Measurements from ENCODE around the gene PPM1H. TPM values are rescaled to one million over a fixed set of nuclear protein-coding genes. Genes with fewer than 3 reads are reported as not detected.

PPM1H gene
- total RNA-seq, 1 donor from 2014 or later: 21.6 TPM

DNA sequence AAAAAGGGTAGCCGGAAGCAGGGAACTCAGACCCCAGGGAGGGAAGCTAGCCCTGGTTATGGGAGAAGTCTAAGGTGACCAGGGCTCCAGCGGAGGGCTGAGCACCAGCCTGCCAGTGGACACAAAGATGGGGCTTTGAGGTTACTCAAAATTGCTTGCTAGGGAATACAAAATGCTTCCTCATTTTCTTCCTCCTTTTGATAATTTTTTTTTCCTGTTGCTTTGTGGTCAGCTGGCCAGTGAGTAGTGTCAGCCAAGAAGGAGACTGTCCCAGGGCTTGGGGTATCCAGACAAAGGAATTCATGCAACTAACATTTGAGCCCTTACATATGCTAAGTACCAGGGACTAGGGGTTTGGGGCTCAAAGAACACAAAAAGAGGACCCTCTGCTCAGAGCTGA lies 206.2 kb downstream of the PPM1H start:
- no peak for TF ChIP-seq CTCF (IDR thresholded peaks at IDR 0.05; ENCODE audit: insufficient read depth, low read length, poor library complexity, severe bottlenecking)
- Histone ChIP-seq H3K4me3 (ENCODE audit: low read depth, low read length) (no peak overlapping the region), H3K27me3 (ENCODE audit: control insufficient read depth, insufficient read depth, low read length) (no peaks in the 10 kb centered on the region), H3K36me3 (ENCODE audit: control insufficient read depth, insufficient read depth, low read length) (no peaks in the 10 kb centered on the region)
- no peak for DNase-seq (ENCODE audit: low read depth)

- TF ChIP-seq CTCF (IDR thresholded peaks at IDR 0.05; ENCODE audit: insufficient read depth, low read length, poor library complexity, severe bottlenecking): no peak
- no peak for DNase-seq (ENCODE audit: low read depth)
- Histone ChIP-seq H3K27me3 (ENCODE audit: control insufficient read depth, insufficient read depth, low read length) (no peaks in the 10 kb centered on the region), H3K36me3 (ENCODE audit: control insufficient read depth, insufficient read depth, low read length) (no peaks in the 10 kb centered on the region), H3K4me3 (ENCODE audit: low read depth, low read length) (no peak overlapping the region)
These were observed 208.4 kb downstream of the PPM1H start for GRCh38 chr12:62726471-62726980.

GRCh38 chr12:62725781-62726180 lies 209.2 kb downstream of the PPM1H start:
- DNase-seq (ENCODE audit: low read depth): no peak
- no peaks in the 10 kb centered on the region for H3K27me3 ChIP-seq (ENCODE audit: control insufficient read depth, insufficient read depth, low read length)
- TF ChIP-seq CTCF (IDR thresholded peaks at IDR 0.05; ENCODE audit: insufficient read depth, low read length, poor library complexity, severe bottlenecking): no peak
- H3K4me3 ChIP-seq (ENCODE audit: low read depth, low read length): no peak overlapping the region
- H3K36me3 ChIP-seq (ENCODE audit: control insufficient read depth, insufficient read depth, low read length): no peaks in the 10 kb centered on the region

DNA sequence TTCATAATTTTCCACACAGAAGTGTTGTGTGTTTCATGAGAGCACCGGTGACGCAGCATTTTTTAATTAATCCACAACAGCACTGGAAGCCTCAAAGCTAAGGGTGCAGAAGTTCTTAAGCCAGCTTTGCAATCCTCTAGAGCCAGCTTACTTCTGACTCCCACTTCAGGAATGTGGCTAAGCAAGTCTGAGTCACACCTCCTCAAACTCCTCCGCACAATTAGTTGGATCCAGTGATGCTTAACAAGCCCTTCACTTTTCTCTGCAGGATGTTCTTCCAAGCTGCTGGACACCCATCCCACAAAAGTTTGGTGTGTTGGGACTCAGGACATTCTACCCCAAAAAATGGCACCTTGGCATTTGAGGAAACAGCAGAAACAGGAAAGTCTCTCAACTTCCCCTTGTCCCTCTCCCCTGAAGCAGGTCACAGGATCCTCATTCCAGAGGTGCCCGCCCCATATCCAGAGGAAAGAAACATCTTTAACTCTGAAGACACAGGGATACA lies 210.0 kb downstream of the PPM1H start:
- DNase-seq (ENCODE audit: low read depth): peak; percentile 99
- Histone ChIP-seq H3K4me3 (ENCODE audit: low read depth, low read length) (no peak overlapping the region), H3K27me3 (ENCODE audit: control insufficient read depth, insufficient read depth, low read length) (no peaks in the 10 kb centered on the region), H3K36me3 (ENCODE audit: control insufficient read depth, insufficient read depth, low read length) (no peaks in the 10 kb centered on the region)
- TF ChIP-seq CTCF (IDR thresholded peaks at IDR 0.05; ENCODE audit: insufficient read depth, low read length, poor library complexity, severe bottlenecking): no peak

- H3K4me3 ChIP-seq (ENCODE audit: low read depth, low read length): no peak overlapping the region
- TF ChIP-seq CTCF (IDR thresholded peaks at IDR 0.05; ENCODE audit: insufficient read depth, low read length, poor library complexity, severe bottlenecking): no peak
- no peaks in the 10 kb centered on the region for H3K27me3 ChIP-seq (ENCODE audit: control insufficient read depth, insufficient read depth, low read length)
- no peaks in the 10 kb centered on the region for H3K36me3 ChIP-seq (ENCODE audit: control insufficient read depth, insufficient read depth, low read length)
- DNase-seq (ENCODE audit: low read depth): no peak
These were observed 210.7 kb downstream of the PPM1H start for GRCh38 chr12:62724285-62724684.

Measured in kidney epithelial cell (primary cell).